ENCODE data around the gene TIMM17B. TPM values are rescaled to one million over a fixed set of nuclear protein-coding genes. Genes with fewer than 3 reads are reported as not detected.
"Not testable (repeated sequence)": the region's sequence is repeated elsewhere in the genome, so short reads cannot be mapped to it uniquely, and the experiment has no call there.

TIMM17B gene
- polyA plus RNA-seq, 2 donors = 34.2 to 45.0 TPM

- H3K27ac ChIP-seq (ENCODE audit: low read depth in 2 of 2, low read length in 1 of 2) = no peak overlapping the region
- H3K9me3 ChIP-seq (ENCODE audit: control insufficient read depth in 2 of 2, insufficient read depth in 1 of 2, low read depth in 1 of 2, low read length in 1 of 2) = no peaks in the 10 kb centered on the region
- 74 to 75% methylated on average over 10 of the region's 10 CpGs for WGBS, 2 donors
- H3K4me1 ChIP-seq (ENCODE audit: control insufficient read depth in 2 of 2, insufficient read depth in 2 of 2, low read length in 1 of 2) = no peaks in the 10 kb centered on the region
- H3K36me3 ChIP-seq (ENCODE audit: control insufficient read depth in 2 of 2, insufficient read depth in 2 of 2, low read length in 1 of 2) = no peaks in the 10 kb centered on the region
- peaks cover 0 to 2% of the 10 kb centered on the region in 2 donors for H3K27me3 ChIP-seq (ENCODE audit: control insufficient read depth in 1 of 2, insufficient read depth in 2 of 2, low read length in 2 of 2)
- H3K4me3 ChIP-seq (ENCODE audit: low read depth in 1 of 2, low read length in 2 of 2) = no peak overlapping the region
Observed at GRCh38 chrX:48883729-48884128, 13.8 kb downstream of the TIMM17B start.

- not testable (repeated sequence) for H3K36me3 ChIP-seq (ENCODE audit: control insufficient read depth in 2 of 2, insufficient read depth in 2 of 2, low read length in 1 of 2); H3K27ac ChIP-seq (ENCODE audit: low read depth in 2 of 2, low read length in 1 of 2); H3K4me1 ChIP-seq (ENCODE audit: control insufficient read depth in 2 of 2, insufficient read depth in 2 of 2, low read length in 1 of 2); H3K4me3 ChIP-seq (ENCODE audit: low read depth in 1 of 2, low read length in 2 of 2); H3K27me3 ChIP-seq (ENCODE audit: control insufficient read depth in 1 of 2, insufficient read depth in 2 of 2, low read length in 2 of 2); H3K9me3 ChIP-seq (ENCODE audit: control insufficient read depth in 2 of 2, insufficient read depth in 1 of 2, low read depth in 1 of 2, low read length in 1 of 2)
- WGBS, 2 donors = 56 to 78% methylated on average over 4 of the region's 4 CpGs
Observed at GRCh38 chrX:48876944-48877343, 20.6 kb downstream of the TIMM17B start.

GRCh38 chrX:48872017-48872416 lies 25.6 kb downstream of the TIMM17B start:
- not testable (repeated sequence) for H3K27me3 ChIP-seq (ENCODE audit: control insufficient read depth in 1 of 2, insufficient read depth in 2 of 2, low read length in 2 of 2); H3K36me3 ChIP-seq (ENCODE audit: control insufficient read depth in 2 of 2, insufficient read depth in 2 of 2, low read length in 1 of 2); H3K9me3 ChIP-seq (ENCODE audit: control insufficient read depth in 2 of 2, insufficient read depth in 1 of 2, low read depth in 1 of 2, low read length in 1 of 2); H3K27ac ChIP-seq (ENCODE audit: low read depth in 2 of 2, low read length in 1 of 2); H3K4me1 ChIP-seq (ENCODE audit: control insufficient read depth in 2 of 2, insufficient read depth in 2 of 2, low read length in 1 of 2); H3K4me3 ChIP-seq (ENCODE audit: low read depth in 1 of 2, low read length in 2 of 2)
- 38 to 79% methylated on average over 1 of the region's 2 CpGs for WGBS, 2 donors

GRCh38 chrX:48864210-48864609 lies 33.4 kb downstream of the TIMM17B start:
- Histone ChIP-seq H3K9me3 (ENCODE audit: control insufficient read depth in 2 of 2, insufficient read depth in 1 of 2, low read depth in 1 of 2, low read length in 1 of 2) (no peaks in the 10 kb centered on the region), H3K27ac (ENCODE audit: low read depth in 2 of 2, low read length in 1 of 2) (no peak overlapping the region), H3K36me3 (ENCODE audit: control insufficient read depth in 2 of 2, insufficient read depth in 2 of 2, low read length in 1 of 2) (no peaks in the 10 kb centered on the region), H3K4me3 (ENCODE audit: low read depth in 1 of 2, low read length in 2 of 2) (no peak overlapping the region), H3K4me1 (ENCODE audit: control insufficient read depth in 2 of 2, insufficient read depth in 2 of 2, low read length in 1 of 2) (no peaks in the 10 kb centered on the region), H3K27me3 (ENCODE audit: control insufficient read depth in 1 of 2, insufficient read depth in 2 of 2, low read length in 2 of 2) (no peaks in the 10 kb centered on the region)
- WGBS, 2 donors = 45 to 47% methylated on average over 4 of the region's 4 CpGs

GRCh38 chrX:48854898-48855297 lies 42.7 kb downstream of the TIMM17B start:
- H3K9me3 ChIP-seq (ENCODE audit: control insufficient read depth in 2 of 2, insufficient read depth in 1 of 2, low read depth in 1 of 2, low read length in 1 of 2) = no peaks in the 10 kb centered on the region
- no peak overlapping the region for H3K27ac ChIP-seq (ENCODE audit: low read depth in 2 of 2, low read length in 1 of 2)
- H3K36me3 ChIP-seq (ENCODE audit: control insufficient read depth in 2 of 2, insufficient read depth in 2 of 2, low read length in 1 of 2) = no peaks in the 10 kb centered on the region
- no peak overlapping the region for H3K4me3 ChIP-seq (ENCODE audit: low read depth in 1 of 2, low read length in 2 of 2)
- H3K4me1 ChIP-seq (ENCODE audit: control insufficient read depth in 2 of 2, insufficient read depth in 2 of 2, low read length in 1 of 2) = no peaks in the 10 kb centered on the region
- no peaks in the 10 kb centered on the region for H3K27me3 ChIP-seq (ENCODE audit: control insufficient read depth in 1 of 2, insufficient read depth in 2 of 2, low read length in 2 of 2)
- 41 to 45% methylated on average over 5 of the region's 5 CpGs for WGBS, 2 donors

- not testable (repeated sequence) for H3K9me3 ChIP-seq (ENCODE audit: control insufficient read depth in 2 of 2, insufficient read depth in 1 of 2, low read depth in 1 of 2, low read length in 1 of 2); H3K27ac ChIP-seq (ENCODE audit: low read depth in 2 of 2, low read length in 1 of 2)
- 85 to 86% methylated on average over 12 of the region's 12 CpGs for WGBS, 2 donors
Observed at GRCh38 chrX:48854121-48854804, 43.3 kb downstream of the TIMM17B start.

GRCh38 chrX:48853494-48853893 lies 44.1 kb downstream of the TIMM17B start:
- not testable (repeated sequence) for H3K36me3 ChIP-seq (ENCODE audit: control insufficient read depth in 2 of 2, insufficient read depth in 2 of 2, low read length in 1 of 2); H3K4me1 ChIP-seq (ENCODE audit: control insufficient read depth in 2 of 2, insufficient read depth in 2 of 2, low read length in 1 of 2); H3K4me3 ChIP-seq (ENCODE audit: low read depth in 1 of 2, low read length in 2 of 2); H3K27me3 ChIP-seq (ENCODE audit: control insufficient read depth in 1 of 2, insufficient read depth in 2 of 2, low read length in 2 of 2); H3K9me3 ChIP-seq (ENCODE audit: control insufficient read depth in 2 of 2, insufficient read depth in 1 of 2, low read depth in 1 of 2, low read length in 1 of 2); H3K27ac ChIP-seq (ENCODE audit: low read depth in 2 of 2, low read length in 1 of 2)

More at GRCh38 chrX:48854121-48854804, 43.3 kb downstream of the TIMM17B start:
- H3K4me3 ChIP-seq (ENCODE audit: low read depth in 1 of 2, low read length in 2 of 2); H3K36me3 ChIP-seq (ENCODE audit: control insufficient read depth in 2 of 2, insufficient read depth in 2 of 2, low read length in 1 of 2); H3K27me3 ChIP-seq (ENCODE audit: control insufficient read depth in 1 of 2, insufficient read depth in 2 of 2, low read length in 2 of 2); H3K4me1 ChIP-seq (ENCODE audit: control insufficient read depth in 2 of 2, insufficient read depth in 2 of 2, low read length in 1 of 2): not testable (repeated sequence)

- Histone ChIP-seq H3K36me3 (ENCODE audit: control insufficient read depth in 2 of 2, insufficient read depth in 2 of 2, low read length in 1 of 2) (no peaks in the 10 kb centered on the region), H3K9me3 (ENCODE audit: control insufficient read depth in 2 of 2, insufficient read depth in 1 of 2, low read depth in 1 of 2, low read length in 1 of 2) (no peaks in the 10 kb centered on the region), H3K27ac (ENCODE audit: low read depth in 2 of 2, low read length in 1 of 2) (no peak overlapping the region), H3K4me3 (ENCODE audit: low read depth in 1 of 2, low read length in 2 of 2) (no peak overlapping the region), H3K4me1 (ENCODE audit: control insufficient read depth in 2 of 2, insufficient read depth in 2 of 2, low read length in 1 of 2) (no peaks in the 10 kb centered on the region), H3K27me3 (ENCODE audit: control insufficient read depth in 1 of 2, insufficient read depth in 2 of 2, low read length in 2 of 2) (no peaks in the 10 kb centered on the region)
- WGBS, 2 donors = 68 to 74% methylated on average over 7 of the region's 7 CpGs
Observed at GRCh38 chrX:48852857-48853256, 44.7 kb downstream of the TIMM17B start.

- H3K27ac ChIP-seq (ENCODE audit: low read depth in 2 of 2, low read length in 1 of 2) = no peak overlapping the region
- no peaks in the 10 kb centered on the region for H3K36me3 ChIP-seq (ENCODE audit: control insufficient read depth in 2 of 2, insufficient read depth in 2 of 2, low read length in 1 of 2)
- H3K27me3 ChIP-seq (ENCODE audit: control insufficient read depth in 1 of 2, insufficient read depth in 2 of 2, low read length in 2 of 2) = no peaks in the 10 kb centered on the region
- no peaks in the 10 kb centered on the region for H3K4me1 ChIP-seq (ENCODE audit: control insufficient read depth in 2 of 2, insufficient read depth in 2 of 2, low read length in 1 of 2)
- no peak overlapping the region for H3K4me3 ChIP-seq (ENCODE audit: low read depth in 1 of 2, low read length in 2 of 2)
- H3K9me3 ChIP-seq (ENCODE audit: control insufficient read depth in 2 of 2, insufficient read depth in 1 of 2, low read depth in 1 of 2, low read length in 1 of 2) = no peaks in the 10 kb centered on the region
- 42 to 56% methylated on average over 1 of the region's 1 CpG for WGBS, 2 donors
Observed at GRCh38 chrX:48848847-48849246, 48.7 kb downstream of the TIMM17B start.

Measured in esophagus (tissue), 2 donors.